Vagina (tissue), 2 donors: ENCODE data around the gene ACY1.

Experiments used
- POLR2A ChIP-seq, 2 donors: fragments of 450-650 bp; IDR thresholded peaks; one replicate each; pipeline ENCODE4 v1.6.1; 2017; ENCODE audit warnings: antibody characterized with exemption in 2 of 2, mild to moderate bottlenecking in 2 of 2, moderate library complexity in 2 of 2
- POLR2AphosphoS5 ChIP-seq, 2 donors: sonication (generic); formaldehyde crosslinking; IDR thresholded peaks; one replicate each; pipeline ENCODE4 v1.9.0; 2017; ENCODE audit warnings: antibody characterized with exemption in 2 of 2, mild to moderate bottlenecking in 2 of 2, low read depth in 1 of 2; ENCODE audit not compliant: insufficient read depth in 1 of 2
- TF ChIP-seq, protein P1 (sequence below), 3 experiments: fragments of 450-650 bp in 2 of 3; fragments of 200-600 bp in 1 of 3; sonication (generic) in 1 of 3; IDR thresholded peaks; one replicate each; pipeline ENCODE4 v1.5.1; 2017 to 2019; ENCODE audit warnings: antibody characterized with exemption in 3 of 3, mild to moderate bottlenecking in 2 of 3, moderate library complexity in 2 of 3

DNA sequence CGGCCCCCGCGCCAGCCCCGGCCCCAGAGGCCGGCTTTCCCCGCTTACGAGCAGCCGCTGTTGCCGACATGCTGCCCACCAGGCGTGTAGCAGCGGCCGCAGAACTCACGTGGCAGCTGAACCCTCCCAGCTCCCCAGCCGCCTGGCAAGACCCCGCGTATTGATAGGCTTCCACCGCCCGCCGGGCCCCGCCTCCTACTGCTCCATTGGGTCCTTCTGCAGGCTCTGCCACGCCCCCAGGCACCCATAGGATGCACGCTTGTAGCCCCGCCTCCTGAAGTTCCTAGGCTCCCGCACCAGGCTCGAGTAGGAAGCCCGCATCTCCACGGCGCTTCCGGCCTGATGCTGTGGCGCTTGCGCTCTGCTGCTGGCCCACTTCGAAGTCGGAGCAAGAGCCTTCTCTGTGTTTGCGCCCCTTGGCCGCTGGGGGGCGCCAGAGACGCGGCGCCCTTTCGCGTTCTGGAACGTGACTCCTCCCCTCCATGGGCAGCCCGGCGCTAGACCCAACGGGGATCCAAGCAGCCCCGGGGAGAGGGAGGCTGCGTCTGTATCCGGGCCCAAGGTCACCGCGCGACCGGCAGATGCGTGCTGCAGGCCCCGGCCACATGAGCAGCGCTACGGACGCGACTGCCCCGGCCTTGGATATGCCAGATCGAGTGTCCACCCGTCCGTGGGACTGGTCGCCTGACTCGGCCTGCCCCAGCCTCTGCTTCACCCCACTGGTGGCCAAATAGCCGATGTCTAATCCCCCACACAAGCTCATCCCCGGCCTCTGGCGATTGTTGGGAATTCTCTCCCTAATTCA lies 41.3 kb upstream of the ACY1 start, which contains the start of the genes PARP3 and RRP9:
- TF ChIP-seq, protein P1, sequence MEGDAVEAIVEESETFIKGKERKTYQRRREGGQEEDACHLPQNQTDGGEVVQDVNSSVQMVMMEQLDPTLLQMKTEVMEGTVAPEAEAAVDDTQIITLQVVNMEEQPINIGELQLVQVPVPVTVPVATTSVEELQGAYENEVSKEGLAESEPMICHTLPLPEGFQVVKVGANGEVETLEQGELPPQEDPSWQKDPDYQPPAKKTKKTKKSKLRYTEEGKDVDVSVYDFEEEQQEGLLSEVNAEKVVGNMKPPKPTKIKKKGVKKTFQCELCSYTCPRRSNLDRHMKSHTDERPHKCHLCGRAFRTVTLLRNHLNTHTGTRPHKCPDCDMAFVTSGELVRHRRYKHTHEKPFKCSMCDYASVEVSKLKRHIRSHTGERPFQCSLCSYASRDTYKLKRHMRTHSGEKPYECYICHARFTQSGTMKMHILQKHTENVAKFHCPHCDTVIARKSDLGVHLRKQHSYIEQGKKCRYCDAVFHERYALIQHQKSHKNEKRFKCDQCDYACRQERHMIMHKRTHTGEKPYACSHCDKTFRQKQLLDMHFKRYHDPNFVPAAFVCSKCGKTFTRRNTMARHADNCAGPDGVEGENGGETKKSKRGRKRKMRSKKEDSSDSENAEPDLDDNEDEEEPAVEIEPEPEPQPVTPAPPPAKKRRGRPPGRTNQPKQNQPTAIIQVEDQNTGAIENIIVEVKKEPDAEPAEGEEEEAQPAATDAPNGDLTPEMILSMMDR (IDR thresholded peaks at IDR 0.05), result peak; percentile 98 to 100 (median 99)
- TF ChIP-seq POLR2A (IDR thresholded peaks at IDR 0.05) (peak in 1 of 2 donors; percentile 40), POLR2AphosphoS5 (IDR thresholded peaks at IDR 0.05; ENCODE audit: insufficient read depth in 1 of 2, low read depth in 1 of 2) (peak; percentile 91 to 98)
